Ovary (tissue), 3 donors: ENCODE data around the gene ARV1.

ENCODE experiments used
- CTCF ChIP-seq, 3 donors: fragments of 450-650 bp in 2 of 3; fragments of 200-600 bp in 1 of 3; IDR thresholded peaks; one replicate each; pipeline versions ENCODE4 v1.5.1 to v1.8.0; 2016 to 2022; ENCODE audit warnings: antibody characterized with exemption in 3 of 3, mild to moderate bottlenecking in 1 of 3
- EP300 ChIP-seq: sonication (generic); formaldehyde crosslinking; IDR thresholded peaks from one replicate; pipeline ENCODE4 v1.6.1; 2017; ENCODE audit warnings: antibody characterized with exemption
- POLR2A ChIP-seq: fragments of 450-650 bp; IDR thresholded peaks from one replicate; pipeline ENCODE4 v1.6.1; 2017; ENCODE audit warnings: antibody characterized with exemption, mild to moderate bottlenecking, moderate library complexity
- donor health status: DM: no; HTN: no; CAD: no.

DNA sequence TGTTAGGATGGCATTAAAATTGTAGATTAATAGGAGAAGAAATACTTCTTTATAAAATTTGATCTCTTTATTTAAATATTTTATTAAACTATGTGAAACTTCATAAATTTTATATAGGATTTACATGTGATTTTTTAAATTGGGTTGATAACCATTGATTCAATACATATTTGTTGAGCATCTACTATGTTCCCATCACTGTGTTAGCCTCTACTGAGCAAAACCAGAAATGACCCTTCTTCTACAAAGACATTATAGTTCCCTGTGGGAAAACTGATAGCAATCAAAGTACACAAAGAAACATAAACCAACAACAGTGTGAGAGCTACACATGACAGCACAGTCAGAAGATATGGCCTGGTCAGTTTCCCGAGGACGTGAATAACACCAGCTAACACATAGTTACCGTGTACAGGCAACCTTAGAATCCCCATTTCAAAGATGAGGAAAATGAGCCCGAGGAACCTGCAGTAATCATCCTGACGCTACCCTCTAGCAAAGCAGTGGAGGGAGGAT, 12.5 kb upstream of the ARV1 start:
- no peak for TF ChIP-seq POLR2A
- TF ChIP-seq EP300 = no peak
- TF ChIP-seq CTCF (IDR thresholded peaks at IDR 0.05) = no peak
